HL-60/S4 (cell line): ENCODE results near the gene BANK1.

Experiments
- in situ Hi-C: fragments of 300-500 bp; cut with MboI; formaldehyde crosslinking; loops from 2 replicates; pipeline ENCODE4 v1.14.3; 2022; ENCODE audit warnings: low sequenced_read_pairs

Gene BANK1

GRCh38 chr4:101790521-101791181 is at the start of gene BANK1:
Gene BANK1, plus strand, starts transcription at chr4:101790730. Its CDS starts 151 bp downstream, at chr4:101790881.
- in situ Hi-C loops = no loop called here

- in situ Hi-C loops = no loop called here
These were observed 36.8 kb upstream of the BANK1 start for GRCh38 chr4:101753721-101754120.

- in situ Hi-C loops = no loop called here
These were observed 34.3 kb upstream of the BANK1 start for GRCh38 chr4:101756181-101756580.

GRCh38 chr4:101761405-101761804 is 29.1 kb upstream of the BANK1 start:
- in situ Hi-C loops = no loop called here

GRCh38 chr4:101762025-101762424 is 28.5 kb upstream of the BANK1 start:
- in situ Hi-C loops = no loop called here

- in situ Hi-C loops = no loop called here
These were observed 28.0 kb upstream of the BANK1 start for GRCh38 chr4:101762534-101762933.

GRCh38 chr4:101763576-101763975 is 27.0 kb upstream of the BANK1 start:
- in situ Hi-C loops = no loop called here

- in situ Hi-C loops = no loop called here
These were observed 15.7 kb upstream of the BANK1 start for GRCh38 chr4:101774807-101775206.

GRCh38 chr4:101777431-101777830 is 13.1 kb upstream of the BANK1 start:
- in situ Hi-C loops = no loop called here

- in situ Hi-C loops = no loop called here
These were observed 10.2 kb upstream of the BANK1 start for GRCh38 chr4:101780284-101780683.

GRCh38 chr4:101782546-101782945 is 8.0 kb upstream of the BANK1 start:
- in situ Hi-C loops = no loop called here

GRCh38 chr4:101784957-101785356 is 5.6 kb upstream of the BANK1 start:
- in situ Hi-C loops = no loop called here

GRCh38 chr4:101785486-101785885 is 5.0 kb upstream of the BANK1 start:
- in situ Hi-C loops = no loop called here

GRCh38 chr4:101787701-101788316 is 2.7 kb upstream of the BANK1 start:
- in situ Hi-C loops = no loop called here

- in situ Hi-C loops = no loop called here
These were observed 640 bp downstream of the BANK1 start for GRCh38 chr4:101791182-101791558.

GRCh38 chr4:101792056-101792590 is 1.6 kb downstream of the BANK1 start:
- in situ Hi-C loops = no loop called here

GRCh38 chr4:101793397-101793796 is 2.9 kb downstream of the BANK1 start:
- in situ Hi-C loops = no loop called here

- in situ Hi-C loops = no loop called here
These were observed 4.3 kb downstream of the BANK1 start for GRCh38 chr4:101794806-101795205.

GRCh38 chr4:101795704-101796103 is 5.2 kb downstream of the BANK1 start:
- in situ Hi-C loops = no loop called here

GRCh38 chr4:101801958-101802357 is 11.4 kb downstream of the BANK1 start:
- in situ Hi-C loops = no loop called here

GRCh38 chr4:101806914-101807313 is 16.4 kb downstream of the BANK1 start:
- in situ Hi-C loops = no loop called here

- in situ Hi-C loops = no loop called here
These were observed 16.8 kb downstream of the BANK1 start for GRCh38 chr4:101807351-101807750.

GRCh38 chr4:101813604-101814003 is 23.1 kb downstream of the BANK1 start:
- in situ Hi-C loops = no loop called here
